Fibroblast of upper back skin (primary cell): Measurements from ENCODE around the gene LDLRAD4.

ENCODE experiments used
- DNase-seq: peaks from one replicate; pipeline ENCODE4 v3.0.0-alpha.2; 2013

LDLRAD4 gene

GRCh38 chr18:13393338-13393737 is 174.8 kb downstream of the LDLRAD4 start:
- DNase-seq: no peak

- DNase-seq: no peak
These were observed 176.2 kb downstream of the LDLRAD4 start for GRCh38 chr18:13394801-13395200.

- DNase-seq: no peak
These were observed 177.0 kb downstream of the LDLRAD4 start for GRCh38 chr18:13395577-13395976.

GRCh38 chr18:13397504-13398163 is 179.1 kb downstream of the LDLRAD4 start:
- no peak for DNase-seq

GRCh38 chr18:13398631-13399030 is 180.1 kb downstream of the LDLRAD4 start:
- no peak for DNase-seq

- no peak for DNase-seq
These were observed 181.0 kb downstream of the LDLRAD4 start for GRCh38 chr18:13399511-13399910.

GRCh38 chr18:13400636-13401315 is 182.2 kb downstream of the LDLRAD4 start:
- DNase-seq: no peak

- no peak for DNase-seq
These were observed 182.8 kb downstream of the LDLRAD4 start for GRCh38 chr18:13401404-13401803.

- DNase-seq: no peak
These were observed 183.3 kb downstream of the LDLRAD4 start for GRCh38 chr18:13401826-13402225.

GRCh38 chr18:13403786-13404549 is 185.4 kb downstream of the LDLRAD4 start:
- DNase-seq: no peak

- no peak for DNase-seq
These were observed 186.9 kb downstream of the LDLRAD4 start for GRCh38 chr18:13405305-13406038.

- no peak for DNase-seq
These were observed 187.6 kb downstream of the LDLRAD4 start for GRCh38 chr18:13406049-13406615.

- DNase-seq: no peak
These were observed 188.2 kb downstream of the LDLRAD4 start for GRCh38 chr18:13406736-13407135.

GRCh38 chr18:13407484-13407883 is 188.9 kb downstream of the LDLRAD4 start:
- no peak for DNase-seq

GRCh38 chr18:13409026-13409425 is 190.5 kb downstream of the LDLRAD4 start:
- no peak for DNase-seq

- DNase-seq: no peak
These were observed 191.4 kb downstream of the LDLRAD4 start for GRCh38 chr18:13409997-13410396.

GRCh38 chr18:13410471-13410870 is 191.9 kb downstream of the LDLRAD4 start:
- DNase-seq: no peak

- DNase-seq: no peak
These were observed 193.5 kb downstream of the LDLRAD4 start for GRCh38 chr18:13412017-13412416.

GRCh38 chr18:13412901-13413300 is 194.3 kb downstream of the LDLRAD4 start:
- no peak for DNase-seq

GRCh38 chr18:13414102-13414501 is 195.5 kb downstream of the LDLRAD4 start:
- no peak for DNase-seq

GRCh38 chr18:13414521-13414920 is 196.0 kb downstream of the LDLRAD4 start:
- DNase-seq: no peak

- no peak for DNase-seq
These were observed 197.2 kb downstream of the LDLRAD4 start for GRCh38 chr18:13415736-13416135.

GRCh38 chr18:13416208-13416607 is 197.6 kb downstream of the LDLRAD4 start:
- DNase-seq: no peak
